GM23338 (cell line): ENCODE measurements around the gene NHSL1.

Source experiments
- CREB1 ChIP-seq: fragments of 250-450 bp; sonication (Bioruptor Pico); IDR thresholded peaks from 2 replicates; pipeline ENCODE4 v1.5.0; 2020; ENCODE audit warnings: low read depth, mild to moderate bottlenecking, moderate library complexity
- CTCF ChIP-seq, 2 experiments: fragments of 200-600 bp in 1 of 2; sonication (generic) in 1 of 2; conservative IDR thresholded peaks; 2 replicates each; pipeline versions ENCODE4 v1.5.1 to v1.6.1; 2016 to 2017; ENCODE audit warnings: antibody characterized with exemption in 2 of 2, low read depth in 2 of 2, mild to moderate bottlenecking in 2 of 2, moderate library complexity in 1 of 2
- EZH2 ChIP-seq: fragments of 200-600 bp; sonication (generic); IDR thresholded peaks from one replicate; pipeline ENCODE4 v1.8.0; 2017; ENCODE audit warnings: antibody characterized with exemption, mild to moderate bottlenecking, low read depth; ENCODE audit not compliant: unreplicated experiment
- JUNB ChIP-seq: IDR thresholded peaks from one replicate; pipeline ENCODE4 v1.6.1; 2016; ENCODE audit warnings: antibody characterized with exemption; ENCODE audit not compliant: unreplicated experiment
- POLR2AphosphoS5 ChIP-seq: IDR thresholded peaks from 2 replicates; pipeline ENCODE4 v1.6.1; 2016; ENCODE audit warnings: antibody characterized with exemption, low read depth
- TF ChIP-seq, protein P1 (sequence below): IDR thresholded peaks from one replicate; pipeline ENCODE4 v1.6.1; 2018; ENCODE audit warnings: antibody characterized with exemption; ENCODE audit not compliant: unreplicated experiment
- TF ChIP-seq, protein P2 (sequence below): fragments of 250-450 bp; sonication (Bioruptor Pico); IDR thresholded peaks from 2 replicates; pipeline ENCODE4 v1.5.0; 2020; ENCODE audit warnings: mild to moderate bottlenecking, moderate library complexity

DNA sequence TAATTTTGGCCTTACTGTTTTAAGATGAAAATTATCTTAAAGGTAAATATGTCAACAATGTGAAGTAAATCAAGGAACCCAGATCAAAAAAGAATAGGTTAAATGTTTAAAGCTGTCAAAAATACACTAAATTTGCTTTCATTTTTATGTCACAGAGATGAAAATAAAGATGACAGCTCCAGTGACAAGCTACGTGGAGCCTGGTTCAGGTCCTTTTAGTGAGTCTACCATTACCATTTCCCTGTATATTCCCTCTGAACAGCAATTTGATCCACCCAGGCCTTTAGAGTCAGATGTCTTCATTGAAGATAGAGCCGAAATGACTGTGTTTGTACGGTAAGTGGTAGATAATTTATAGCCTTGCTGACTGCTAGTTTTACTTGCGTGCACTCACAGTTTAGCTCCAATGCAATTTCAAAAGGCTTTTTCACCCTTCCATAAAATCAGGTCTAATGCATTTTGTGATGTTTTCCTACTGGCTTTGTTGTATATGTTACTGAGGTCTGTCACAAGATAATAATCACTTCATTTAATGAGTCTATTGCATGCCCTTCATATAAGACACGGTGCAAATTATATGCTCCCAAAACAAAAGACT, 93.4 kb downstream of the NHSL1 start:
- TF ChIP-seq CTCF (conservative IDR thresholded peaks at IDR 0.05; ENCODE audit: low read depth in 2 of 2) (no peak), CREB1 (CRISPR knock-in tag) (no peak), POLR2AphosphoS5 (no peak), JUNB (no peak), EZH2 (no peak)
- TF ChIP-seq, protein P1, sequence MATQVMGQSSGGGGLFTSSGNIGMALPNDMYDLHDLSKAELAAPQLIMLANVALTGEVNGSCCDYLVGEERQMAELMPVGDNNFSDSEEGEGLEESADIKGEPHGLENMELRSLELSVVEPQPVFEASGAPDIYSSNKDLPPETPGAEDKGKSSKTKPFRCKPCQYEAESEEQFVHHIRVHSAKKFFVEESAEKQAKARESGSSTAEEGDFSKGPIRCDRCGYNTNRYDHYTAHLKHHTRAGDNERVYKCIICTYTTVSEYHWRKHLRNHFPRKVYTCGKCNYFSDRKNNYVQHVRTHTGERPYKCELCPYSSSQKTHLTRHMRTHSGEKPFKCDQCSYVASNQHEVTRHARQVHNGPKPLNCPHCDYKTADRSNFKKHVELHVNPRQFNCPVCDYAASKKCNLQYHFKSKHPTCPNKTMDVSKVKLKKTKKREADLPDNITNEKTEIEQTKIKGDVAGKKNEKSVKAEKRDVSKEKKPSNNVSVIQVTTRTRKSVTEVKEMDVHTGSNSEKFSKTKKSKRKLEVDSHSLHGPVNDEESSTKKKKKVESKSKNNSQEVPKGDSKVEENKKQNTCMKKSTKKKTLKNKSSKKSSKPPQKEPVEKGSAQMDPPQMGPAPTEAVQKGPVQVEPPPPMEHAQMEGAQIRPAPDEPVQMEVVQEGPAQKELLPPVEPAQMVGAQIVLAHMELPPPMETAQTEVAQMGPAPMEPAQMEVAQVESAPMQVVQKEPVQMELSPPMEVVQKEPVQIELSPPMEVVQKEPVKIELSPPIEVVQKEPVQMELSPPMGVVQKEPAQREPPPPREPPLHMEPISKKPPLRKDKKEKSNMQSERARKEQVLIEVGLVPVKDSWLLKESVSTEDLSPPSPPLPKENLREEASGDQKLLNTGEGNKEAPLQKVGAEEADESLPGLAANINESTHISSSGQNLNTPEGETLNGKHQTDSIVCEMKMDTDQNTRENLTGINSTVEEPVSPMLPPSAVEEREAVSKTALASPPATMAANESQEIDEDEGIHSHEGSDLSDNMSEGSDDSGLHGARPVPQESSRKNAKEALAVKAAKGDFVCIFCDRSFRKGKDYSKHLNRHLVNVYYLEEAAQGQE = no peak
- TF ChIP-seq, protein P2, sequence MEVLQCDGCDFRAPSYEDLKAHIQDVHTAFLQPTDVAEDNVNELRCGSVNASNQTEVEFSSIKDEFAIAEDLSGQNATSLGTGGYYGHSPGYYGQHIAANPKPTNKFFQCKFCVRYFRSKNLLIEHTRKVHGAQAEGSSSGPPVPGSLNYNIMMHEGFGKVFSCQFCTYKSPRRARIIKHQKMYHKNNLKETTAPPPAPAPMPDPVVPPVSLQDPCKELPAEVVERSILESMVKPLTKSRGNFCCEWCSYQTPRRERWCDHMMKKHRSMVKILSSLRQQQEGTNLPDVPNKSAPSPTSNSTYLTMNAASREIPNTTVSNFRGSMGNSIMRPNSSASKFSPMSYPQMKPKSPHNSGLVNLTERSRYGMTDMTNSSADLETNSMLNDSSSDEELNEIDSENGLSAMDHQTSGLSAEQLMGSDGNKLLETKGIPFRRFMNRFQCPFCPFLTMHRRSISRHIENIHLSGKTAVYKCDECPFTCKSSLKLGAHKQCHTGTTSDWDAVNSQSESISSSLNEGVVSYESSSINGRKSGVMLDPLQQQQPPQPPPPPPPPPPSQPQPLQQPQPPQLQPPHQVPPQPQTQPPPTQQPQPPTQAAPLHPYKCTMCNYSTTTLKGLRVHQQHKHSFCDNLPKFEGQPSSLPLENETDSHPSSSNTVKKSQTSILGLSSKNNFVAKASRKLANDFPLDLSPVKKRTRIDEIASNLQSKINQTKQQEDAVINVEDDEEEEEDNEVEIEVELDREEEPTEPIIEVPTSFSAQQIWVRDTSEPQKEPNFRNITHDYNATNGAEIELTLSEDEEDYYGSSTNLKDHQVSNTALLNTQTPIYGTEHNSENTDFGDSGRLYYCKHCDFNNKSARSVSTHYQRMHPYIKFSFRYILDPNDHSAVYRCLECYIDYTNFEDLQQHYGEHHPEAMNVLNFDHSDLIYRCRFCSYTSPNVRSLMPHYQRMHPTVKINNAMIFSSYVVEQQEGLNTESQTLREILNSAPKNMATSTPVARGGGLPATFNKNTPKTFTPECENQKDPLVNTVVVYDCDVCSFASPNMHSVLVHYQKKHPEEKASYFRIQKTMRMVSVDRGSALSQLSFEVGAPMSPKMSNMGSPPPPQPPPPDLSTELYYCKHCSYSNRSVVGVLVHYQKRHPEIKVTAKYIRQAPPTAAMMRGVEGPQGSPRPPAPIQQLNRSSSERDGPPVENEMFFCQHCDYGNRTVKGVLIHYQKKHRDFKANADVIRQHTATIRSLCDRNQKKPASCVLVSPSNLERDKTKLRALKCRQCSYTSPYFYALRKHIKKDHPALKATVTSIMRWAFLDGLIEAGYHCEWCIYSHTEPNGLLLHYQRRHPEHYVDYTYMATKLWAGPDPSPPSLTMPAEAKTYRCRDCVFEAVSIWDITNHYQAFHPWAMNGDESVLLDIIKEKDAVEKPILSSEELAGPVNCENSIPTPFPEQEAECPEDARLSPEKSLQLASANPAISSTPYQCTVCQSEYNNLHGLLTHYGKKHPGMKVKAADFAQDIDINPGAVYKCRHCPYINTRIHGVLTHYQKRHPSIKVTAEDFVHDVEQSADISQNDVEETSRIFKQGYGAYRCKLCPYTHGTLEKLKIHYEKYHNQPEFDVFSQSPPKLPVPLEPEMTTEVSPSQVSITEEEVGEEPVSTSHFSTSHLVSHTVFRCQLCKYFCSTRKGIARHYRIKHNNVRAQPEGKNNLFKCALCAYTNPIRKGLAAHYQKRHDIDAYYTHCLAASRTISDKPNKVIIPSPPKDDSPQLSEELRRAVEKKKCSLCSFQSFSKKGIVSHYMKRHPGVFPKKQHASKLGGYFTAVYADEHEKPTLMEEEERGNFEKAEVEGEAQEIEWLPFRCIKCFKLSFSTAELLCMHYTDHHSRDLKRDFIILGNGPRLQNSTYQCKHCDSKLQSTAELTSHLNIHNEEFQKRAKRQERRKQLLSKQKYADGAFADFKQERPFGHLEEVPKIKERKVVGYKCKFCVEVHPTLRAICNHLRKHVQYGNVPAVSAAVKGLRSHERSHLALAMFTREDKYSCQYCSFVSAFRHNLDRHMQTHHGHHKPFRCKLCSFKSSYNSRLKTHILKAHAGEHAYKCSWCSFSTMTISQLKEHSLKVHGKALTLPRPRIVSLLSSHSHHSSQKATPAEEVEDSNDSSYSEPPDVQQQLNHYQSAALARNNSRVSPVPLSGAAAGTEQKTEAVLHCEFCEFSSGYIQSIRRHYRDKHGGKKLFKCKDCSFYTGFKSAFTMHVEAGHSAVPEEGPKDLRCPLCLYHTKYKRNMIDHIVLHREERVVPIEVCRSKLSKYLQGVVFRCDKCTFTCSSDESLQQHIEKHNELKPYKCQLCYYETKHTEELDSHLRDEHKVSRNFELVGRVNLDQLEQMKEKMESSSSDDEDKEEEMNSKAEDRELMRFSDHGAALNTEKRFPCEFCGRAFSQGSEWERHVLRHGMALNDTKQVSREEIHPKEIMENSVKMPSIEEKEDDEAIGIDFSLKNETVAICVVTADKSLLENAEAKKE (CRISPR knock-in tag) = no peak
